Iris pigment epithelial cell (primary cell): Measurements from ENCODE around the gene ARID1A.
A peak's percentile ranks its signal among the peaks of the same experiment; 100 is the strongest.
"Not testable (repeated sequence)": the region's sequence is repeated elsewhere in the genome, so short reads cannot be mapped to it uniquely, and the experiment has no call there.

Experiments used
- DNase-seq: peaks from one replicate; pipeline ENCODE4 v3.0.0-alpha.2; 2011; ENCODE audit warnings: low read depth

Gene ARID1A

GRCh38 chr1:26788515-26788785, 92.6 kb downstream of the ARID1A start:
- DNase-seq: no peak

GRCh38 chr1:26788836-26789611, 93.2 kb downstream of the ARID1A start:
- DNase-seq: peak; percentile 82

GRCh38 chr1:26789612-26789865, 93.7 kb downstream of the ARID1A start:
- no peak for DNase-seq

- DNase-seq: no peak
Observed at GRCh38 chr1:26789931-26790330, 94.1 kb downstream of the ARID1A start.

GRCh38 chr1:26790551-26790953, 94.7 kb downstream of the ARID1A start:
- DNase-seq: no peak

GRCh38 chr1:26791148-26791547, 95.3 kb downstream of the ARID1A start:
- no peak for DNase-seq

GRCh38 chr1:26791626-26792025, 95.8 kb downstream of the ARID1A start:
- DNase-seq: no peak

GRCh38 chr1:26792924-26793323, 97.1 kb downstream of the ARID1A start:
- DNase-seq: no peak

- no peak for DNase-seq
Observed at GRCh38 chr1:26794391-26794790, 98.6 kb downstream of the ARID1A start.

- DNase-seq: no peak
Observed at GRCh38 chr1:26797627-26798026, 101.8 kb downstream of the ARID1A start.

- DNase-seq: peak; percentile 83
Observed at GRCh38 chr1:26799479-26800142, 103.8 kb downstream of the ARID1A start.

- DNase-seq: not testable (repeated sequence)
Observed at GRCh38 chr1:26803932-26804331, 108.1 kb downstream of the ARID1A start.

- DNase-seq: peak; percentile 57
Observed at GRCh38 chr1:26810105-26810504, 114.3 kb downstream of the ARID1A start.

- no peak for DNase-seq
Observed at GRCh38 chr1:26811057-26811456, 115.2 kb downstream of the ARID1A start.

- no peak for DNase-seq
Observed at GRCh38 chr1:26811708-26812107, 115.9 kb downstream of the ARID1A start.

GRCh38 chr1:26814377-26814776, 118.6 kb downstream of the ARID1A start:
- no peak for DNase-seq

GRCh38 chr1:26814893-26815292, 119.1 kb downstream of the ARID1A start:
- DNase-seq: no peak

GRCh38 chr1:26820784-26821269, 125.0 kb downstream of the ARID1A start:
- no peak for DNase-seq

GRCh38 chr1:26822737-26823395, 127.1 kb downstream of the ARID1A start:
- no peak for DNase-seq

- DNase-seq: no peak
Observed at GRCh38 chr1:26824731-26825130, 128.9 kb downstream of the ARID1A start.

GRCh38 chr1:26826261-26827105, 130.7 kb downstream of the ARID1A start, which contains the start of gene ZDHHC18:
TSS of gene ZDHHC18 (plus strand) at chr1:26826688. CDS start at chr1:26826805, 117 bp downstream.
- DNase-seq: peak; percentile 38

- no peak for DNase-seq
Observed at GRCh38 chr1:26827106-26827604, 131.3 kb downstream of the ARID1A start.
